ENCODE data around the gene ATP1A2. TPM values are rescaled to one million over a fixed set of nuclear protein-coding genes. Genes with fewer than 3 reads are reported as not detected.

The ATP1A2 gene
- total RNA-seq, 3 donors from 2014 or later, result not detected

GRCh38 chr1:160189649-160190625, 74.4 kb downstream of the ATP1A2 start, which contains the start of gene CASQ1:
TSS of gene CASQ1 (plus strand) at chr1:160190575. CDS start at chr1:160190752, 177 bp downstream.
- Mint-ChIP-seq H3K4me1 (ENCODE audit: low read depth) (no peaks in the 10 kb centered on the region), H3K27me3 (ENCODE audit: low read depth) (peaks cover 6% of the 10 kb centered on the region), H3K36me3 (ENCODE audit: insufficient read depth) (no peaks in the 10 kb centered on the region), H3K9me3 (no peaks in the 10 kb centered on the region), H3K4me3 (no peak within 1 kb of the TSS)
- no peak for ATAC-seq
- DNase-seq, result no peak

GRCh38 chr1:160191756-160192155, 76.2 kb downstream of the ATP1A2 start:
- no peak for DNase-seq
- Mint-ChIP-seq H3K27me3 (ENCODE audit: low read depth) (no peaks in the 10 kb centered on the region), H3K4me1 (ENCODE audit: low read depth) (no peaks in the 10 kb centered on the region), H3K36me3 (ENCODE audit: insufficient read depth) (no peaks in the 10 kb centered on the region), H3K9me3 (no peaks in the 10 kb centered on the region), H3K4me3 (no peak overlapping the region)
- no peak for ATAC-seq

GRCh38 chr1:160192234-160192633, 76.7 kb downstream of the ATP1A2 start:
- Mint-ChIP-seq H3K4me3 (no peak overlapping the region), H3K9me3 (no peaks in the 10 kb centered on the region), H3K27me3 (ENCODE audit: low read depth) (no peaks in the 10 kb centered on the region), H3K4me1 (ENCODE audit: low read depth) (no peaks in the 10 kb centered on the region), H3K36me3 (ENCODE audit: insufficient read depth) (no peaks in the 10 kb centered on the region)
- ATAC-seq (no peak), DNase-seq (no peak)

Other genes with a start within 250 kb of the ATP1A2 start
- 1 to 10 TPM in 1 of 3 donors, under 1 TPM in 2; 0.82 to 1.2 (median 0.82) TPM for gene CFAP45, start 215.6 kb upstream of the ATP1A2 start, total RNA-seq
- 100 to 1,000 TPM; 338 to 362 (median 353) TPM for gene TAGLN2, start 190.3 kb upstream of the ATP1A2 start, total RNA-seq
- gene IGSF9, start 170.1 kb upstream of the ATP1A2 start, total RNA-seq, result under 1 TPM; 0.11 to 0.20 (median 0.16) TPM
- gene SLAMF9, start 161.5 kb upstream of the ATP1A2 start, total RNA-seq, result not detected
- 1 to 10 TPM; 4.1 to 5.7 (median 4.5) TPM for gene PIGM, start 83.8 kb upstream of the ATP1A2 start, total RNA-seq
- gene KCNJ10, start 45.6 kb upstream of the ATP1A2 start, total RNA-seq, result under 1 TPM in 1 of 3 donors, not detected in 2; 0.32 TPM
- not detected for gene KCNJ9, start 34.2 kb upstream of the ATP1A2 start, total RNA-seq
- gene IGSF8, start 17.1 kb upstream of the ATP1A2 start, total RNA-seq, result 10 to 100 TPM; 30.5 to 45.7 (median 43.1) TPM
- not detected for gene ATP1A4, start 35.8 kb downstream of the ATP1A2 start, total RNA-seq
- not detected for gene CASQ1, start 74.8 kb downstream of the ATP1A2 start, total RNA-seq
- gene PEA15, start 89.6 kb downstream of the ATP1A2 start, total RNA-seq, result 10 to 100 TPM; 83.2 to 99.6 (median 83.7) TPM
- 10 to 100 TPM; 64.4 to 68.4 (median 65.0) TPM for gene DCAF8, start 146.8 kb downstream of the ATP1A2 start, total RNA-seq
- gene PEX19, start 169.4 kb downstream of the ATP1A2 start, total RNA-seq, result 10 to 100 TPM; 55.1 to 64.3 (median 57.9) TPM
- 100 to 1,000 TPM; 116 to 144 (median 121) TPM for gene COPA, start 227.5 kb downstream of the ATP1A2 start, total RNA-seq
- gene NCSTN, start 227.6 kb downstream of the ATP1A2 start, total RNA-seq, result 10 to 100 TPM; 52.0 to 61.7 (median 60.5) TPM

All from activated T-cell treated with anti-CD3 and anti-CD28 coated beads, Interleukin-2, amount 50 U/mL, for 4 hours (primary cell).